NT2/D1 (cell line): ENCODE results near the gene RAPGEF4.

Experiments
- YY1 ChIP-seq: IDR thresholded peaks from 2 replicates; pipeline ENCODE4 v1.6.1; 2011; ENCODE audit not compliant: insufficient read length, insufficient read depth
- ZNF274 ChIP-seq: IDR thresholded peaks from 2 replicates; pipeline ENCODE4 v1.6.1; 2011; ENCODE audit warnings: mild to moderate bottlenecking, low read depth, low read length

- TF ChIP-seq ZNF274 (no peak), YY1 (no peak)
Observed at GRCh38 chr2:173028141-173028540, 292.5 kb downstream of the RAPGEF4 start.
